Measurements from ENCODE around the gene ABLIM2.

GRCh38 chr4:8140915-8141314, 17.7 kb downstream of the ABLIM2 start:
- TF ChIP-seq, protein P1, sequence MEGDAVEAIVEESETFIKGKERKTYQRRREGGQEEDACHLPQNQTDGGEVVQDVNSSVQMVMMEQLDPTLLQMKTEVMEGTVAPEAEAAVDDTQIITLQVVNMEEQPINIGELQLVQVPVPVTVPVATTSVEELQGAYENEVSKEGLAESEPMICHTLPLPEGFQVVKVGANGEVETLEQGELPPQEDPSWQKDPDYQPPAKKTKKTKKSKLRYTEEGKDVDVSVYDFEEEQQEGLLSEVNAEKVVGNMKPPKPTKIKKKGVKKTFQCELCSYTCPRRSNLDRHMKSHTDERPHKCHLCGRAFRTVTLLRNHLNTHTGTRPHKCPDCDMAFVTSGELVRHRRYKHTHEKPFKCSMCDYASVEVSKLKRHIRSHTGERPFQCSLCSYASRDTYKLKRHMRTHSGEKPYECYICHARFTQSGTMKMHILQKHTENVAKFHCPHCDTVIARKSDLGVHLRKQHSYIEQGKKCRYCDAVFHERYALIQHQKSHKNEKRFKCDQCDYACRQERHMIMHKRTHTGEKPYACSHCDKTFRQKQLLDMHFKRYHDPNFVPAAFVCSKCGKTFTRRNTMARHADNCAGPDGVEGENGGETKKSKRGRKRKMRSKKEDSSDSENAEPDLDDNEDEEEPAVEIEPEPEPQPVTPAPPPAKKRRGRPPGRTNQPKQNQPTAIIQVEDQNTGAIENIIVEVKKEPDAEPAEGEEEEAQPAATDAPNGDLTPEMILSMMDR (conservative IDR thresholded peaks at IDR 0.05; ENCODE audit: low read depth in 2 of 2): no peak
- TF ChIP-seq REST (IDR thresholded peaks at IDR 0.05; ENCODE audit: unreplicated experiment): no peak
- TF ChIP-seq EZH2 (IDR thresholded peaks at IDR 0.05; ENCODE audit: low read depth, unreplicated experiment): no peak
- TF ChIP-seq, protein P2, sequence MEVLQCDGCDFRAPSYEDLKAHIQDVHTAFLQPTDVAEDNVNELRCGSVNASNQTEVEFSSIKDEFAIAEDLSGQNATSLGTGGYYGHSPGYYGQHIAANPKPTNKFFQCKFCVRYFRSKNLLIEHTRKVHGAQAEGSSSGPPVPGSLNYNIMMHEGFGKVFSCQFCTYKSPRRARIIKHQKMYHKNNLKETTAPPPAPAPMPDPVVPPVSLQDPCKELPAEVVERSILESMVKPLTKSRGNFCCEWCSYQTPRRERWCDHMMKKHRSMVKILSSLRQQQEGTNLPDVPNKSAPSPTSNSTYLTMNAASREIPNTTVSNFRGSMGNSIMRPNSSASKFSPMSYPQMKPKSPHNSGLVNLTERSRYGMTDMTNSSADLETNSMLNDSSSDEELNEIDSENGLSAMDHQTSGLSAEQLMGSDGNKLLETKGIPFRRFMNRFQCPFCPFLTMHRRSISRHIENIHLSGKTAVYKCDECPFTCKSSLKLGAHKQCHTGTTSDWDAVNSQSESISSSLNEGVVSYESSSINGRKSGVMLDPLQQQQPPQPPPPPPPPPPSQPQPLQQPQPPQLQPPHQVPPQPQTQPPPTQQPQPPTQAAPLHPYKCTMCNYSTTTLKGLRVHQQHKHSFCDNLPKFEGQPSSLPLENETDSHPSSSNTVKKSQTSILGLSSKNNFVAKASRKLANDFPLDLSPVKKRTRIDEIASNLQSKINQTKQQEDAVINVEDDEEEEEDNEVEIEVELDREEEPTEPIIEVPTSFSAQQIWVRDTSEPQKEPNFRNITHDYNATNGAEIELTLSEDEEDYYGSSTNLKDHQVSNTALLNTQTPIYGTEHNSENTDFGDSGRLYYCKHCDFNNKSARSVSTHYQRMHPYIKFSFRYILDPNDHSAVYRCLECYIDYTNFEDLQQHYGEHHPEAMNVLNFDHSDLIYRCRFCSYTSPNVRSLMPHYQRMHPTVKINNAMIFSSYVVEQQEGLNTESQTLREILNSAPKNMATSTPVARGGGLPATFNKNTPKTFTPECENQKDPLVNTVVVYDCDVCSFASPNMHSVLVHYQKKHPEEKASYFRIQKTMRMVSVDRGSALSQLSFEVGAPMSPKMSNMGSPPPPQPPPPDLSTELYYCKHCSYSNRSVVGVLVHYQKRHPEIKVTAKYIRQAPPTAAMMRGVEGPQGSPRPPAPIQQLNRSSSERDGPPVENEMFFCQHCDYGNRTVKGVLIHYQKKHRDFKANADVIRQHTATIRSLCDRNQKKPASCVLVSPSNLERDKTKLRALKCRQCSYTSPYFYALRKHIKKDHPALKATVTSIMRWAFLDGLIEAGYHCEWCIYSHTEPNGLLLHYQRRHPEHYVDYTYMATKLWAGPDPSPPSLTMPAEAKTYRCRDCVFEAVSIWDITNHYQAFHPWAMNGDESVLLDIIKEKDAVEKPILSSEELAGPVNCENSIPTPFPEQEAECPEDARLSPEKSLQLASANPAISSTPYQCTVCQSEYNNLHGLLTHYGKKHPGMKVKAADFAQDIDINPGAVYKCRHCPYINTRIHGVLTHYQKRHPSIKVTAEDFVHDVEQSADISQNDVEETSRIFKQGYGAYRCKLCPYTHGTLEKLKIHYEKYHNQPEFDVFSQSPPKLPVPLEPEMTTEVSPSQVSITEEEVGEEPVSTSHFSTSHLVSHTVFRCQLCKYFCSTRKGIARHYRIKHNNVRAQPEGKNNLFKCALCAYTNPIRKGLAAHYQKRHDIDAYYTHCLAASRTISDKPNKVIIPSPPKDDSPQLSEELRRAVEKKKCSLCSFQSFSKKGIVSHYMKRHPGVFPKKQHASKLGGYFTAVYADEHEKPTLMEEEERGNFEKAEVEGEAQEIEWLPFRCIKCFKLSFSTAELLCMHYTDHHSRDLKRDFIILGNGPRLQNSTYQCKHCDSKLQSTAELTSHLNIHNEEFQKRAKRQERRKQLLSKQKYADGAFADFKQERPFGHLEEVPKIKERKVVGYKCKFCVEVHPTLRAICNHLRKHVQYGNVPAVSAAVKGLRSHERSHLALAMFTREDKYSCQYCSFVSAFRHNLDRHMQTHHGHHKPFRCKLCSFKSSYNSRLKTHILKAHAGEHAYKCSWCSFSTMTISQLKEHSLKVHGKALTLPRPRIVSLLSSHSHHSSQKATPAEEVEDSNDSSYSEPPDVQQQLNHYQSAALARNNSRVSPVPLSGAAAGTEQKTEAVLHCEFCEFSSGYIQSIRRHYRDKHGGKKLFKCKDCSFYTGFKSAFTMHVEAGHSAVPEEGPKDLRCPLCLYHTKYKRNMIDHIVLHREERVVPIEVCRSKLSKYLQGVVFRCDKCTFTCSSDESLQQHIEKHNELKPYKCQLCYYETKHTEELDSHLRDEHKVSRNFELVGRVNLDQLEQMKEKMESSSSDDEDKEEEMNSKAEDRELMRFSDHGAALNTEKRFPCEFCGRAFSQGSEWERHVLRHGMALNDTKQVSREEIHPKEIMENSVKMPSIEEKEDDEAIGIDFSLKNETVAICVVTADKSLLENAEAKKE (CRISPR knock-in tag; IDR thresholded peaks at IDR 0.05): no peak
- TF ChIP-seq POLR2AphosphoS5 (IDR thresholded peaks at IDR 0.05; ENCODE audit: low read depth): no peak
- no peak for TF ChIP-seq ZNF114 (CRISPR knock-in tag; IDR thresholded peaks at IDR 0.05)
- TF ChIP-seq JUNB (IDR thresholded peaks at IDR 0.05; ENCODE audit: unreplicated experiment): no peak
